ENCODE results near the gene OGFOD3.

Gene OGFOD3

GRCh38 chr17:82435103-82435502, 16.7 kb upstream of the OGFOD3 start:
- H3K36me3 ChIP-seq (ENCODE audit: control insufficient read depth, insufficient read depth, low read length), result no peaks in the 10 kb centered on the region
- H3K27me3 ChIP-seq (ENCODE audit: control insufficient read depth, insufficient read depth, low read length), result no peaks in the 10 kb centered on the region
- no peak overlapping the region for H3K4me2 ChIP-seq (ENCODE audit: low read length)
- no peaks in the 10 kb centered on the region for H3K4me1 ChIP-seq
- H3K9ac ChIP-seq, result no peak overlapping the region
- no peak overlapping the region for H3K4me3 ChIP-seq (ENCODE audit: low read depth, low read length)
- H3K79me2 ChIP-seq, result no peaks in the 10 kb centered on the region
- no peaks in the 10 kb centered on the region for H3K9me3 ChIP-seq (ENCODE audit: control insufficient read depth, low read length)
- no peak overlapping the region for H2AFZ ChIP-seq
- no peak for TF ChIP-seq CTCF (IDR thresholded peaks at IDR 0.05)
- H3K27ac ChIP-seq, result no peak overlapping the region

- H3K9ac ChIP-seq, result no peak overlapping the region
- no peak overlapping the region for H3K4me2 ChIP-seq (ENCODE audit: low read length)
- no peaks in the 10 kb centered on the region for H3K4me1 ChIP-seq
- no peak overlapping the region for H3K27ac ChIP-seq
- TF ChIP-seq CTCF (IDR thresholded peaks at IDR 0.05), result no peak
- H3K36me3 ChIP-seq (ENCODE audit: control insufficient read depth, insufficient read depth, low read length), result no peaks in the 10 kb centered on the region
- H3K4me3 ChIP-seq (ENCODE audit: low read depth, low read length), result no peak overlapping the region
- H3K27me3 ChIP-seq (ENCODE audit: control insufficient read depth, insufficient read depth, low read length), result no peaks in the 10 kb centered on the region
- no peak overlapping the region for H2AFZ ChIP-seq
- H3K79me2 ChIP-seq, result no peaks in the 10 kb centered on the region
- no peaks in the 10 kb centered on the region for H3K9me3 ChIP-seq (ENCODE audit: control insufficient read depth, low read length)
Observed at GRCh38 chr17:82434216-82434565, 15.8 kb upstream of the OGFOD3 start.

- Histone ChIP-seq H3K27me3 (ENCODE audit: control insufficient read depth, insufficient read depth, low read length) (no peaks in the 10 kb centered on the region), H3K4me2 (ENCODE audit: low read length) (no peak overlapping the region)
Observed at GRCh38 chr17:82433560-82434215, 15.3 kb upstream of the OGFOD3 start.

GRCh38 chr17:82432017-82432416, 13.6 kb upstream of the OGFOD3 start:
- Histone ChIP-seq H3K27me3 (ENCODE audit: control insufficient read depth, insufficient read depth, low read length) (no peaks in the 10 kb centered on the region), H3K4me1 (no peaks in the 10 kb centered on the region), H3K27ac (no peak overlapping the region), H3K9ac (no peak overlapping the region), H3K4me2 (ENCODE audit: low read length) (no peak overlapping the region), H3K9me3 (ENCODE audit: control insufficient read depth, low read length) (no peaks in the 10 kb centered on the region), H3K79me2 (no peaks in the 10 kb centered on the region), H3K4me3 (ENCODE audit: low read depth, low read length) (no peak overlapping the region), H3K36me3 (ENCODE audit: control insufficient read depth, insufficient read depth, low read length) (no peaks in the 10 kb centered on the region), H2AFZ (no peak overlapping the region)
- no peak for TF ChIP-seq CTCF (IDR thresholded peaks at IDR 0.05)

More at GRCh38 chr17:82433560-82434215, 15.3 kb upstream of the OGFOD3 start:
- no peaks in the 10 kb centered on the region for H3K36me3 ChIP-seq (ENCODE audit: control insufficient read depth, insufficient read depth, low read length)
- no peak overlapping the region for H2AFZ ChIP-seq
- H3K9me3 ChIP-seq (ENCODE audit: control insufficient read depth, low read length), result no peaks in the 10 kb centered on the region
- H3K9ac ChIP-seq, result no peak overlapping the region
- no peak overlapping the region for H3K27ac ChIP-seq
- H3K4me3 ChIP-seq (ENCODE audit: low read depth, low read length), result no peak overlapping the region
- H3K79me2 ChIP-seq, result no peaks in the 10 kb centered on the region
- no peak for TF ChIP-seq CTCF (IDR thresholded peaks at IDR 0.05)
- no peaks in the 10 kb centered on the region for H3K4me1 ChIP-seq

- H3K4me3 ChIP-seq (ENCODE audit: low read depth, low read length), result no peak overlapping the region
- no peak overlapping the region for H3K4me2 ChIP-seq (ENCODE audit: low read length)
- H3K4me1 ChIP-seq, result no peaks in the 10 kb centered on the region
- H3K27ac ChIP-seq, result no peak overlapping the region
- no peaks in the 10 kb centered on the region for H3K36me3 ChIP-seq (ENCODE audit: control insufficient read depth, insufficient read depth, low read length)
- no peak for TF ChIP-seq CTCF (IDR thresholded peaks at IDR 0.05)
- H3K9me3 ChIP-seq (ENCODE audit: control insufficient read depth, low read length), result no peaks in the 10 kb centered on the region
- no peak overlapping the region for H2AFZ ChIP-seq
- no peak overlapping the region for H3K9ac ChIP-seq
- no peaks in the 10 kb centered on the region for H3K79me2 ChIP-seq
- H3K27me3 ChIP-seq (ENCODE audit: control insufficient read depth, insufficient read depth, low read length), result no peaks in the 10 kb centered on the region
Observed at GRCh38 chr17:82429824-82430223, 11.4 kb upstream of the OGFOD3 start.

Data from parathyroid adenoma (tissue), 2 donors.